CD14-positive monocyte (primary cell): ENCODE results near the gene INPP5J. TPM values are rescaled to one million over a fixed set of nuclear protein-coding genes. Genes with fewer than 3 reads are reported as not detected.

Experiments
- DNase-seq, 3 donors: peaks; one replicate each; pipeline ENCODE4 v3.0.0-alpha.2; 2011 to 2022
- H2AFZ ChIP-seq: 2 replicates; pipeline ENCODE4 v1.6.0; 2012; ENCODE audit warnings: mild to moderate bottlenecking, low read depth, low read length, inconsistent platforms; ENCODE audit not compliant: insufficient read depth, poor library complexity, severe bottlenecking
- H3K27ac ChIP-seq, 2 donors: 1 replicate in 1 of 2; 2 replicates in 1 of 2; pipeline ENCODE4 v1.5.1; 2012 to 2013; ENCODE audit warnings: low read length in 2 of 2, control low read depth in 1 of 2, inconsistent platforms in 1 of 2, low read depth in 1 of 2, mild to moderate bottlenecking in 1 of 2
- H3K27me3 ChIP-seq, 2 donors: one replicate each; pipeline versions ENCODE4 v1.6.0 to v1.6.1; 2011 to 2013; ENCODE audit warnings: low read length in 2 of 2; ENCODE audit not compliant: control insufficient read depth in 2 of 2, insufficient read depth in 2 of 2
- H3K36me3 ChIP-seq, 2 donors: replicated peaks in 1 of 2; 1 replicate in 1 of 2; 2 replicates in 1 of 2; pipeline versions ENCODE4 v1.5.1 to v1.6.1; 2012 to 2013; ENCODE audit warnings: low read length in 2 of 2, control low read depth in 1 of 2, inconsistent platforms in 1 of 2, mild to moderate bottlenecking in 1 of 2; ENCODE audit not compliant: insufficient read depth in 2 of 2, control insufficient read depth in 1 of 2
- H3K4me1 ChIP-seq, 2 donors: 1 replicate in 1 of 2; 2 replicates in 1 of 2; pipeline versions ENCODE4 v1.5.1 to v1.6.1; 2012 to 2013; ENCODE audit warnings: low read length in 2 of 2, control low read depth in 1 of 2, inconsistent platforms in 1 of 2, mild to moderate bottlenecking in 1 of 2, moderate library complexity in 1 of 2; ENCODE audit not compliant: insufficient read depth in 2 of 2, control insufficient read depth in 1 of 2
- H3K4me2 ChIP-seq: replicated peaks from 2 replicates; pipeline ENCODE3; 2012; ENCODE audit warnings: low read length, moderate library complexity, mild to moderate bottlenecking; ENCODE audit not compliant: poor library complexity, severe bottlenecking; ENCODE audit errors: extremely low read depth
- H3K4me3 ChIP-seq, 3 experiments: fragments of 200-600 bp in 1 of 3; sonication (generic) in 1 of 3; replicated peaks in 1 of 3; 1 replicate in 2 of 3; 2 replicates in 1 of 3; pipeline ENCODE4 v1.5.1; 2011 to 2013; ENCODE audit warnings: low read length in 3 of 3, mild to moderate bottlenecking in 3 of 3, control low read depth in 2 of 3, low read depth in 2 of 3, inconsistent platforms in 1 of 3, moderate library complexity in 1 of 3
- H3K79me2 ChIP-seq: 2 replicates; pipeline ENCODE4 v1.6.0; 2012; ENCODE audit warnings: mild to moderate bottlenecking, control low read depth, inconsistent platforms, low read length, moderate library complexity; ENCODE audit not compliant: insufficient read depth
- H3K9ac ChIP-seq: 2 replicates; pipeline ENCODE4 v1.6.0; 2017; ENCODE audit warnings: low read length, mild to moderate bottlenecking; ENCODE audit not compliant: insufficient read depth, poor library complexity, severe bottlenecking
- H3K9me3 ChIP-seq, 2 donors: replicated peaks in 1 of 2; 1 replicate in 1 of 2; 2 replicates in 1 of 2; pipeline versions ENCODE4 v1.5.1 to v1.6.1; 2012 to 2013; ENCODE audit warnings: low read length in 2 of 2, control low read depth in 1 of 2; ENCODE audit not compliant: control insufficient read depth in 1 of 2, insufficient read depth in 1 of 2
- H4K20me1 ChIP-seq: 2 replicates; pipeline ENCODE4 v1.6.0; 2012; ENCODE audit warnings: mild to moderate bottlenecking, low read length, control low read depth, moderate library complexity; ENCODE audit not compliant: insufficient read depth
- H3K27ac Mint-ChIP-seq, 7 donors: one replicate each; pipeline ENCODE4 v1.8.0; 2020; ENCODE audit warnings: mild to moderate bottlenecking in 7 of 7, mixed read lengths in 7 of 7, moderate library complexity in 6 of 7, inconsistent platforms in 2 of 7
- H3K27me3 Mint-ChIP-seq, 3 donors: one replicate each; pipeline ENCODE4 v1.8.0; 2021 to 2022; ENCODE audit warnings: low read depth in 3 of 3, mild to moderate bottlenecking in 3 of 3, mixed read lengths in 3 of 3, moderate library complexity in 3 of 3, inconsistent platforms in 1 of 3
- H3K36me3 Mint-ChIP-seq, 2 donors: one replicate each; pipeline ENCODE4 v1.8.0; 2020; ENCODE audit warnings: mixed read lengths in 2 of 2, inconsistent platforms in 1 of 2, mild to moderate bottlenecking in 1 of 2
- H3K4me1 Mint-ChIP-seq: one replicate; pipeline ENCODE4 v1.8.0; 2020; ENCODE audit warnings: mild to moderate bottlenecking, mixed read lengths
- H3K4me3 Mint-ChIP-seq, 2 donors: one replicate each; pipeline ENCODE4 v1.8.0; 2020; ENCODE audit warnings: mild to moderate bottlenecking in 2 of 2, mixed read lengths in 2 of 2, moderate library complexity in 1 of 2
- H3K9me3 Mint-ChIP-seq, 7 donors: one replicate each; pipeline ENCODE4 v1.8.0; 2020 to 2022; ENCODE audit warnings: mixed read lengths in 7 of 7, mild to moderate bottlenecking in 6 of 7, moderate library complexity in 6 of 7, inconsistent platforms in 2 of 7
- CTCF ChIP-seq: fragments of 200-600 bp; IDR thresholded peaks from one replicate; pipeline ENCODE4 v1.8.0; 2022; ENCODE audit warnings: antibody characterized with exemption, mild to moderate bottlenecking
- WGBS: methylation state at CpG from one replicate; pipeline ENCODE4 v1.1.5; 2013; ENCODE audit warnings: missing lambda C conversion rate; ENCODE audit not compliant: insufficient coverage; 5-methylcytosine and 5-hydroxymethylcytosine counted together
- intact Hi-C, 2 donors: fragments of 100-400 bp; cut with micrococcal nuclease; formaldehyde crosslinking; loops; one replicate each; pipeline versions ENCODE4 v1.15.0 to v1.15.1; 2023
- polyA plus RNA-seq, 3 donors: library from polyadenylated mRNA; depleted of rRNA in 1 of 3; unstranded in 2 of 3; stranded (reverse) in 1 of 3; fragments of 300-500 nt in 2 of 3; fragments of >200 nt in 1 of 3; fragmentation: Illumina TruSeq in 2 of 3; gene quantifications; 1 replicate in 2 of 3; 2 replicates in 1 of 3; pipeline ENCODE4 v1.2.3, GENCODE V29; 2012 to 2021

INPP5J gene
- polyA plus RNA-seq, 3 donors, result 0.03 TPM; not detected in 2

- 100% methylated on average over 2 of the region's 5 CpGs for WGBS
- H3K4me3 Mint-ChIP-seq, result no peak overlapping the region
- Histone ChIP-seq H4K20me1 (peaks cover 46% of the 10 kb centered on the region), H3K9ac (no peak overlapping the region), H3K27me3 (no peaks in the 10 kb centered on the region), H2AFZ (no peak overlapping the region), H3K4me3 (no peak overlapping the region), H3K4me2 (no peak overlapping the region), H3K79me2 (peaks cover 94% of the 10 kb centered on the region), H3K27ac (peak overlapping the region in 1 of 2 donors; percentile 75), H3K9me3 (no peaks in the 10 kb centered on the region), H3K36me3 (peaks cover 11 to 32% of the 10 kb centered on the region in 2 donors), H3K4me1 (peaks cover 15 to 23% of the 10 kb centered on the region in 2 donors)
- intact Hi-C loops, result loop anchor here in 1 of 2 donors (5.0 kb wide), 2 partner anchors 39 to 59 kb away; partner anchors contain the start of gene LIMK2
- H3K4me1 Mint-ChIP-seq, result peaks cover 24% of the 10 kb centered on the region
- peak overlapping the region in 5 of 7 donors; percentile 15 to 66 (median 40) for H3K27ac Mint-ChIP-seq
- peak in 1 of 3 donors; percentile 27 for DNase-seq
- peaks cover 29 to 48% of the 10 kb centered on the region in 2 donors for H3K36me3 Mint-ChIP-seq
- no peaks in the 10 kb centered on the region for H3K27me3 Mint-ChIP-seq
- no peaks in the 10 kb centered on the region for H3K9me3 Mint-ChIP-seq
- TF ChIP-seq CTCF, result no peak
Measured at GRCh38 chr22:31173386-31174145, 50.8 kb downstream of the INPP5J start.

- Histone ChIP-seq H3K9me3 (no peaks in the 10 kb centered on the region), H3K4me1 (peaks cover 11 to 14% of the 10 kb centered on the region in 2 donors), H3K27me3 (no peaks in the 10 kb centered on the region), H3K36me3 (peaks cover 21 to 45% of the 10 kb centered on the region in 2 donors), H3K79me2 (peaks cover 78% of the 10 kb centered on the region), H3K27ac (no peak overlapping the region), H4K20me1 (peaks cover 64% of the 10 kb centered on the region), H3K9ac (no peak overlapping the region), H3K4me3 (no peak overlapping the region), H2AFZ (no peak overlapping the region), H3K4me2 (no peak overlapping the region)
- 100% methylated on average over 1 of the region's 1 CpG for WGBS
- intact Hi-C loops, result no loop called here
- Mint-ChIP-seq H3K4me1 (peaks cover 18% of the 10 kb centered on the region), H3K27me3 (no peaks in the 10 kb centered on the region), H3K36me3 (peaks cover 31 to 65% of the 10 kb centered on the region in 2 donors), H3K9me3 (peaks cover 0 to 2% (median 0%) of the 10 kb centered on the region in 7 donors), H3K4me3 (no peak overlapping the region), H3K27ac (no peak overlapping the region)
- no peak for TF ChIP-seq CTCF
- no peak for DNase-seq
Measured at GRCh38 chr22:31176923-31177322, 54.2 kb downstream of the INPP5J start.
